ENCODE data around the gene GLCCI1. TPM values are rescaled to one million over a fixed set of nuclear protein-coding genes. Genes with fewer than 3 reads are reported as not detected.
A peak's percentile ranks its signal among the peaks of the same experiment; 100 is the strongest.

Gene GLCCI1
- total and polyA plus RNA-seq, 2 of the 13 experiments (the other 11 are each of a cell fraction or from before 2014, with no cell fraction given), result 1.3 to 1.7 TPM

GRCh38 chr7:8126601-8127167, 158.1 kb downstream of the GLCCI1 start:
- ChIA-PET CTCF (ENCODE audit: low intra/inter-chr PET ratio, low total read pairs) (no interaction called here), POLR2A (no interaction called here)
- ATAC-seq, result peak; percentile 85
- intact Hi-C loops (cut with micrococcal nuclease; ENCODE audit: unreplicated experiment) (no loop called here), in situ Hi-C loops (cut with HindIII; ENCODE audit: extremely low pct_ligation_motif_present, low pct_unique_long_range_greater_than_20kb) (no loop called here)
- no peaks in the 10 kb centered on the region for H3K79me2 ChIP-seq (ENCODE audit: insufficient read depth, low read length)
- no peaks in the 10 kb centered on the region for H4K20me1 ChIP-seq (ENCODE audit: insufficient read depth, low read length)
- no peak for FAIRE-seq
- H3K9me3 ChIP-seq (ENCODE audit: low read length), result no peaks in the 10 kb centered on the region
- H3K36me3 ChIP-seq (replicated peaks in 1 of 2; ENCODE audit: control insufficient read depth in 1 of 2, insufficient read depth in 2 of 2, low read length in 2 of 2), result no peaks in the 10 kb centered on the region
- H3K27me3 ChIP-seq (ENCODE audit: control insufficient read depth in 1 of 2, insufficient read depth in 2 of 2, low read length in 2 of 2), result no peaks in the 10 kb centered on the region; a peak in 2 of 5 replicates
- DNase-seq (ENCODE audit: low spot score), result peak; percentile 41
- no peak overlapping the region for H3K27ac ChIP-seq (ENCODE audit: extremely low read length, insufficient read depth, low read length)
- no peak overlapping the region for H3K4me3 ChIP-seq (replicated peaks in 1 of 3; ENCODE audit: insufficient read depth in 1 of 3, low read depth in 2 of 3, low read length in 3 of 3)
- H3K4me2 ChIP-seq (ENCODE audit: low read depth, low read length), result peak overlapping the region; percentile 60
- H2AFZ ChIP-seq (ENCODE audit: low read length), result no peak overlapping the region
- WGBS (ENCODE audit: low lambda C conversion rate), result 27% methylated on average over 2 of the region's 2 CpGs
- H3K9ac ChIP-seq (ENCODE audit: insufficient read depth, low read depth, low read length), result no peak overlapping the region
- BruUV-seq (replicated peaks), result no TSS peak
- peaks cover 19% of the 10 kb centered on the region for H3K4me1 ChIP-seq (ENCODE audit: insufficient read depth, low read length)
- TF ChIP-seq MAFG (CRISPR knock-in tag; IDR thresholded peaks at IDR 0.05), result no peak
- peak; percentile 89 for TF ChIP-seq ZMYM3 (CRISPR knock-in tag; IDR thresholded peaks at IDR 0.05)
- TF ChIP-seq ZMYM2 (CRISPR knock-in tag; IDR thresholded peaks at IDR 0.05), result 0 out of 2 replicates have a peak, but pooled peaks have one; percentile 47
- no peak for TF ChIP-seq HNRNPH1 (optimal IDR thresholded peaks at IDR 0.05; ENCODE audit: low read depth, low read length)
- TF ChIP-seq, protein P1, sequence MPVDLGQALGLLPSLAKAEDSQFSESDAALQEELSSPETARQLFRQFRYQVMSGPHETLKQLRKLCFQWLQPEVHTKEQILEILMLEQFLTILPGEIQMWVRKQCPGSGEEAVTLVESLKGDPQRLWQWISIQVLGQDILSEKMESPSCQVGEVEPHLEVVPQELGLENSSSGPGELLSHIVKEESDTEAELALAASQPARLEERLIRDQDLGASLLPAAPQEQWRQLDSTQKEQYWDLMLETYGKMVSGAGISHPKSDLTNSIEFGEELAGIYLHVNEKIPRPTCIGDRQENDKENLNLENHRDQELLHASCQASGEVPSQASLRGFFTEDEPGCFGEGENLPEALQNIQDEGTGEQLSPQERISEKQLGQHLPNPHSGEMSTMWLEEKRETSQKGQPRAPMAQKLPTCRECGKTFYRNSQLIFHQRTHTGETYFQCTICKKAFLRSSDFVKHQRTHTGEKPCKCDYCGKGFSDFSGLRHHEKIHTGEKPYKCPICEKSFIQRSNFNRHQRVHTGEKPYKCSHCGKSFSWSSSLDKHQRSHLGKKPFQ (CRISPR knock-in tag; IDR thresholded peaks at IDR 0.05; ENCODE audit: insufficient replicate concordance), result no peak
- TF ChIP-seq HNF4A (CRISPR knock-in tag; IDR thresholded peaks at IDR 0.05), result peak; percentile 77
- no peak for TF ChIP-seq ZNF414 (CRISPR knock-in tag; IDR thresholded peaks at IDR 0.05)
- TF ChIP-seq FOXA1 (IDR thresholded peaks at IDR 0.05), result no peak
- 0 out of 2 replicates have a peak, but pooled peaks have one; percentile 8 for TF ChIP-seq FOXA1 (CRISPR knock-in tag; IDR thresholded peaks at IDR 0.05)
- peak; percentile 30; the same call in 1 of the 2 replicates for TF ChIP-seq AHDC1 (CRISPR knock-in tag; IDR thresholded peaks at IDR 0.05; ENCODE audit: borderline replicate concordance)
- TF ChIP-seq ZNF362 (CRISPR knock-in tag; IDR thresholded peaks at IDR 0.05; ENCODE audit: borderline replicate concordance), result peak; percentile 95
- 0 out of 2 replicates have a peak, but pooled peaks have one; percentile 32 for TF ChIP-seq FOXO1 (CRISPR knock-in tag; IDR thresholded peaks at IDR 0.05)
- TF ChIP-seq, protein P2, sequence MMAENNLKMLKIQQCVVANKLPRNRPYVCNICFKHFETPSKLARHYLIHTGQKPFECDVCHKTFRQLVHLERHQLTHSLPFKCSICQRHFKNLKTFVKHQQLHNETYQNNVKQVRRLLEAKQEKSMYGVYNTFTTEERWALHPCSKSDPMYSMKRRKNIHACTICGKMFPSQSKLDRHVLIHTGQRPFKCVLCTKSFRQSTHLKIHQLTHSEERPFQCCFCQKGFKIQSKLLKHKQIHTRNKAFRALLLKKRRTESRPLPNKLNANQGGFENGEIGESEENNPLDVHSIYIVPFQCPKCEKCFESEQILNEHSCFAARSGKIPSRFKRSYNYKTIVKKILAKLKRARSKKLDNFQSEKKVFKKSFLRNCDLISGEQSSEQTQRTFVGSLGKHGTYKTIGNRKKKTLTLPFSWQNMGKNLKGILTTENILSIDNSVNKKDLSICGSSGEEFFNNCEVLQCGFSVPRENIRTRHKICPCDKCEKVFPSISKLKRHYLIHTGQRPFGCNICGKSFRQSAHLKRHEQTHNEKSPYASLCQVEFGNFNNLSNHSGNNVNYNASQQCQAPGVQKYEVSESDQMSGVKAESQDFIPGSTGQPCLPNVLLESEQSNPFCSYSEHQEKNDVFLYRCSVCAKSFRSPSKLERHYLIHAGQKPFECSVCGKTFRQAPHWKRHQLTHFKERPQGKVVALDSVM (CRISPR knock-in tag; IDR thresholded peaks at IDR 0.05), result 0 out of 2 replicates have a peak, but pooled peaks have one; percentile 49
